ENCODE results near the gene ATG16L2. TPM values are rescaled to one million over a fixed set of nuclear protein-coding genes. Genes with fewer than 3 reads are reported as not detected.

The ATG16L2 gene
- total and polyA plus RNA-seq, 10 of the 15 experiments (the other 5 are each of a cell fraction or from before 2014, with no cell fraction given): 1.9 to 67.7 (median 30.4) TPM

DNA sequence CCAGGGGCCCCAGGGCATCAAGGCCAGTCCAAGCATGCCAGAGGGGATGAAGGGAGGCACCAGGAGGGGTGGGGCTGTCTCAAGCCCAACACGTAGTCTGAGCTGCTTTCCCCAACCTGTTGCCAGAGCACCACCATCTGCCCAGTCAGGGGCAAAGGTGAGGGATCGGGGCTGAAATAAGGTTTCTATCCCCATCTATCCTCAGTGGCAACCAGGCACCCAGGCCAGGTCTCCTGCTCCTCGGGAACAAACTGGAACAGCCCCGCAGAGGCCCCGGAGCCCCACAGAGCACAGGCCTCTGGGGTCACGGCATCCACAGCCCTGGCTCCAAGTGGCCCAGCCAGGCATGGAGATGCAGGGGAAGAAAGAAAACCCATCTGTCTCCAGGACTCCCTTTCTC is 39.7 kb upstream of the ATG16L2 start (continued):
- TF ChIP-seq, protein P1, sequence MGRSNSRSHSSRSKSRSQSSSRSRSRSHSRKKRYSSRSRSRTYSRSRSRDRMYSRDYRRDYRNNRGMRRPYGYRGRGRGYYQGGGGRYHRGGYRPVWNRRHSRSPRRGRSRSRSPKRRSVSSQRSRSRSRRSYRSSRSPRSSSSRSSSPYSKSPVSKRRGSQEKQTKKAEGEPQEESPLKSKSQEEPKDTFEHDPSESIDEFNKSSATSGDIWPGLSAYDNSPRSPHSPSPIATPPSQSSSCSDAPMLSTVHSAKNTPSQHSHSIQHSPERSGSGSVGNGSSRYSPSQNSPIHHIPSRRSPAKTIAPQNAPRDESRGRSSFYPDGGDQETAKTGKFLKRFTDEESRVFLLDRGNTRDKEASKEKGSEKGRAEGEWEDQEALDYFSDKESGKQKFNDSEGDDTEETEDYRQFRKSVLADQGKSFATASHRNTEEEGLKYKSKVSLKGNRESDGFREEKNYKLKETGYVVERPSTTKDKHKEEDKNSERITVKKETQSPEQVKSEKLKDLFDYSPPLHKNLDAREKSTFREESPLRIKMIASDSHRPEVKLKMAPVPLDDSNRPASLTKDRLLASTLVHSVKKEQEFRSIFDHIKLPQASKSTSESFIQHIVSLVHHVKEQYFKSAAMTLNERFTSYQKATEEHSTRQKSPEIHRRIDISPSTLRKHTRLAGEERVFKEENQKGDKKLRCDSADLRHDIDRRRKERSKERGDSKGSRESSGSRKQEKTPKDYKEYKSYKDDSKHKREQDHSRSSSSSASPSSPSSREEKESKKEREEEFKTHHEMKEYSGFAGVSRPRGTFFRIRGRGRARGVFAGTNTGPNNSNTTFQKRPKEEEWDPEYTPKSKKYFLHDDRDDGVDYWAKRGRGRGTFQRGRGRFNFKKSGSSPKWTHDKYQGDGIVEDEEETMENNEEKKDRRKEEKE (IDR thresholded peaks at IDR 0.05): no peak

DNA sequence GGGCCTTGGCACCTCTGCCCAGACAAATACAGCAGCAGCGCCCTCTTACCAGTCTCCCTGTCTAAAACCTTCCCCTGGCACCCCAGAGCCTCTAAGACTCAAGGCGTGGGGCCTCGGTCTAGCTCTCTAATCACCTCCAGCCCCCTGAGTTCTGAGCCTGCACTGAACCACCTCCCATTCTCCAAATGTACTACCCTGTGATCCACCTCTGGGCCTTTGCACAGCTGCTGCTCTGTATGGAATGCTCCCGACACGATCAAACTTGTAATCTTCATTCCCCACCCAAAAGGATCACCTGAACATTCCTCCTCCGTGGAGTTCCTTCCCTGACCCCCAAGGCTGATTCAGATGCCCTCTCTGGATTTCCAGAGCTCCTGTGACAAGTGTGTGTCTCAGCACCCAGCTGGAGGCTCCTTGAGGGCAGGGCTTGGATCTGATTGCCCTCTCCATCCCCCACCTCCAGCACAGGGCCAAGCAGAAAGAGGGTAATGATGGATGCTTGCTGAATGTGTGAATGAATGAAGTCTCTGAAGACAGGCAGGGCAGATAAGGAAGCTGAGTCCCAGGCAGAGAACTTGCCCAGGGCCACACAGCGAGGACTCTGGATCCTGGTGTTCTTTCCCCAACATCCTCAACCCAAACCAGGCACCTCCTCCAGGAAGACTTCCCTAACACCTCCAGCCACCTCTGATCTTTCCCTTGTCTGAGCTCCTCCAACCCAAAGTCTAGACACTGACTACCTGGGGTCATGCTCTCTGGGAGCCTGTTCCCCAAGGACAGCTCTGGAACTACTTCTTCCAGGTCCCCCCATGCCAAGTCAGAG is 38.7 kb upstream of the ATG16L2 start:
- Histone ChIP-seq H3K27me3 (replicated peaks in 1 of 2; ENCODE audit: control insufficient read depth in 2 of 2, insufficient read depth in 2 of 2, low read length in 1 of 2) (no peaks in the 10 kb centered on the region), H3K27ac (ENCODE audit: control insufficient read depth, insufficient read depth) (no peak overlapping the region), H2AFZ (ENCODE audit: control insufficient read depth, low read depth, low read length) (no peak overlapping the region), H3K79me2 (ENCODE audit: control insufficient read depth, insufficient read depth, low read length) (no peaks in the 10 kb centered on the region), H3K9ac (ENCODE audit: control insufficient read depth, insufficient read depth, low read length) (no peak overlapping the region), H3K9me3 (replicated peaks; ENCODE audit: control insufficient read depth, insufficient read depth, low read length) (no peaks in the 10 kb centered on the region), H3K4me1 (ENCODE audit: control insufficient read depth, insufficient read depth, low read length) (no peaks in the 10 kb centered on the region), H4K20me1 (ENCODE audit: control insufficient read depth, insufficient read depth) (no peaks in the 10 kb centered on the region), H3K4me2 (ENCODE audit: control insufficient read depth, insufficient read depth) (no peak overlapping the region), H3K4me3 (no peak overlapping the region), H3K36me3 (ENCODE audit: control insufficient read depth in 2 of 2, insufficient read depth in 2 of 2, low read length in 1 of 2) (no peaks in the 10 kb centered on the region)
- SMC1A ChIA-PET (ENCODE audit: uncharacterized antibody, unreplicated experiment): interaction anchor here (0.6 to 1.2 kb wide), 4 partner anchors 17 to 647 kb away, joined by 3 to 4 read pairs (median 3); no protein-coding TSS in a partner anchor
- CTCF ChIA-PET: interaction anchor here (0.8 to 1.3 kb wide), 3 partner anchors 12 to 50 kb away, joined by 3 to 5 read pairs (median 4); no protein-coding TSS in a partner anchor
- no TSS peak for BruUV-seq (replicated peaks)
- no peak for FAIRE-seq
- no peak for ATAC-seq
- in situ Hi-C loops (cut with MboI) (no loop called here), intact Hi-C loops (cut with micrococcal nuclease; ENCODE audit: unreplicated experiment) (no loop called here)
- 85% methylated on average over 7 of the region's 7 CpGs for WGBS (ENCODE audit: insufficient coverage, insufficient replicate concordance, low lambda C conversion rate, missing lambda C conversion rate)
- no peak for TF ChIP-seq SIX5 (IDR thresholded peaks at IDR 0.05; ENCODE audit: low read depth, low read length, severe bottlenecking)
- TF ChIP-seq RAD51 (IDR thresholded peaks at IDR 0.05): no peak
- TF ChIP-seq ESRRA (IDR thresholded peaks at IDR 0.05; ENCODE audit: low read length): no peak
- no peak for TF ChIP-seq NR2C1 (IDR thresholded peaks at IDR 0.05)
- TF ChIP-seq, protein P2, sequence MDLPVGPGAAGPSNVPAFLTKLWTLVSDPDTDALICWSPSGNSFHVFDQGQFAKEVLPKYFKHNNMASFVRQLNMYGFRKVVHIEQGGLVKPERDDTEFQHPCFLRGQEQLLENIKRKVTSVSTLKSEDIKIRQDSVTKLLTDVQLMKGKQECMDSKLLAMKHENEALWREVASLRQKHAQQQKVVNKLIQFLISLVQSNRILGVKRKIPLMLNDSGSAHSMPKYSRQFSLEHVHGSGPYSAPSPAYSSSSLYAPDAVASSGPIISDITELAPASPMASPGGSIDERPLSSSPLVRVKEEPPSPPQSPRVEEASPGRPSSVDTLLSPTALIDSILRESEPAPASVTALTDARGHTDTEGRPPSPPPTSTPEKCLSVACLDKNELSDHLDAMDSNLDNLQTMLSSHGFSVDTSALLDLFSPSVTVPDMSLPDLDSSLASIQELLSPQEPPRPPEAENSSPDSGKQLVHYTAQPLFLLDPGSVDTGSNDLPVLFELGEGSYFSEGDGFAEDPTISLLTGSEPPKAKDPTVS (IDR thresholded peaks at IDR 0.05; ENCODE audit: low read depth, low read length): no peak
- TF ChIP-seq SREBF2 (IDR thresholded peaks at IDR 0.05; ENCODE audit: low read length): no peak
- TF ChIP-seq STAT3 (IDR thresholded peaks at IDR 0.05; ENCODE audit: low read depth, low read length): no peak
- no peak for DNase-seq (ENCODE audit: low read depth, low spot score)
- RAD21 ChIA-PET (ENCODE audit: unreplicated experiment): interaction anchor here (0.9 kb wide), 1 partner anchor 50 kb away, joined by 3 read pairs; no protein-coding TSS in a partner anchor
- POLR2A ChIA-PET: interaction anchor here (0.5 to 0.6 kb wide), 2 partner anchors 12 to 673 kb away, joined by 3 read pairs; no protein-coding TSS in a partner anchor
